Measurements from ENCODE around the gene TENM4. TPM values are rescaled to one million over a fixed set of nuclear protein-coding genes. Genes with fewer than 3 reads are reported as not detected.

The TENM4 gene
- total RNA-seq, 1 donor from 2014 or later: 11.9 TPM

DNA sequence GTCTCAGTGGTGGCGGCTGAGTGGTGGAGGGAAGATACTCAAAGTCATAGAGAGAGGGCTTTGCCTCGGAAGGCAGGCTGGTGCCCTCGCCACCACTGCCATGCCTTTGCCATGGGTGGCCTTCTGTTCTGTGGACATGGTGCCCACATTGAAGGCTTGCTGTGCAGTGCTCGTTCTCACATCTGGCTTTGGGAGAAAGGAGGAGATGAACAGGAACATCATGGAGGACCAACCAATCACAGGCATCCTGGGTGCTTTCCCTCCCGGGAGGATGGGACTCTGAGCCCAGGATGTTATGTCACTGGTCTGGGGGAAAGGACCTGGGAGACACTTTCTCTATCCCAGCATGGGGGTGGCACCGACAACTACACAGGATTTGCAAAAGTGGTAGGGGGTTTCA lies 783.8 kb downstream of the TENM4 start:
- TF ChIP-seq, protein P1, sequence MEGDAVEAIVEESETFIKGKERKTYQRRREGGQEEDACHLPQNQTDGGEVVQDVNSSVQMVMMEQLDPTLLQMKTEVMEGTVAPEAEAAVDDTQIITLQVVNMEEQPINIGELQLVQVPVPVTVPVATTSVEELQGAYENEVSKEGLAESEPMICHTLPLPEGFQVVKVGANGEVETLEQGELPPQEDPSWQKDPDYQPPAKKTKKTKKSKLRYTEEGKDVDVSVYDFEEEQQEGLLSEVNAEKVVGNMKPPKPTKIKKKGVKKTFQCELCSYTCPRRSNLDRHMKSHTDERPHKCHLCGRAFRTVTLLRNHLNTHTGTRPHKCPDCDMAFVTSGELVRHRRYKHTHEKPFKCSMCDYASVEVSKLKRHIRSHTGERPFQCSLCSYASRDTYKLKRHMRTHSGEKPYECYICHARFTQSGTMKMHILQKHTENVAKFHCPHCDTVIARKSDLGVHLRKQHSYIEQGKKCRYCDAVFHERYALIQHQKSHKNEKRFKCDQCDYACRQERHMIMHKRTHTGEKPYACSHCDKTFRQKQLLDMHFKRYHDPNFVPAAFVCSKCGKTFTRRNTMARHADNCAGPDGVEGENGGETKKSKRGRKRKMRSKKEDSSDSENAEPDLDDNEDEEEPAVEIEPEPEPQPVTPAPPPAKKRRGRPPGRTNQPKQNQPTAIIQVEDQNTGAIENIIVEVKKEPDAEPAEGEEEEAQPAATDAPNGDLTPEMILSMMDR (IDR thresholded peaks at IDR 0.05): no peak
- H3K4me3 ChIP-seq: no peak overlapping the region
- no peaks in the 10 kb centered on the region for H3K9me3 ChIP-seq
- H3K4me1 ChIP-seq: no peaks in the 10 kb centered on the region
- no peaks in the 10 kb centered on the region for H3K27me3 ChIP-seq
- intact Hi-C loops (cut with DNase I): no loop called here
- H3K36me3 ChIP-seq: peaks cover 0 to 5% of the 10 kb centered on the region in 2 donors
- no peak overlapping the region for H3K27ac ChIP-seq
- peak in 1 of 2 donors; percentile 41 for DNase-seq (ENCODE audit: low spot score in 2 of 2)

DNA sequence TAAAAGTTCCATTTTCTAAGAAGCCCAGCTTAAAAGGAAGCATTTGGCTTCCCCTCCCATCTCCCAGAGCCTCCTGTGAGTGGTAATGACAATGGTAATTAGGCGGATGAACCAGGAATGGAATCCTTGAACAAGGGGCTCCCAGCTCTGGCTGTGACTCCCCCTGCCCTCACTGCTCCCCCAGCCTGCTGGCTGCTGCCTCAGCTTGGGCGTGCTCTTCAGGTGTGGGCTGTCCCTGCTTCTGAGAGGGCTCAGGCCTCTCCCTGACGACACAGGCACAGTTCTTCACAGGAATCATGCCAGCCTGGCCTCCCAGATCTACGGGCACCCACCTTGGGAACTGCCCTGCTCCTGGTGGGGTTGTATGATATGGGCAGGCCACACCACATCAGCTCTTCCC lies 784.5 kb downstream of the TENM4 start:
- no peak for DNase-seq (ENCODE audit: low spot score in 2 of 2)
- intact Hi-C loops (cut with DNase I): no loop called here
- Histone ChIP-seq H3K27ac (no peak overlapping the region), H3K27me3 (no peaks in the 10 kb centered on the region), H3K4me1 (no peaks in the 10 kb centered on the region), H3K9me3 (no peaks in the 10 kb centered on the region), H3K4me3 (no peak overlapping the region), H3K36me3 (peaks cover 0 to 3% of the 10 kb centered on the region in 2 donors)
- TF ChIP-seq, protein P1 (IDR thresholded peaks at IDR 0.05): no peak

DNA sequence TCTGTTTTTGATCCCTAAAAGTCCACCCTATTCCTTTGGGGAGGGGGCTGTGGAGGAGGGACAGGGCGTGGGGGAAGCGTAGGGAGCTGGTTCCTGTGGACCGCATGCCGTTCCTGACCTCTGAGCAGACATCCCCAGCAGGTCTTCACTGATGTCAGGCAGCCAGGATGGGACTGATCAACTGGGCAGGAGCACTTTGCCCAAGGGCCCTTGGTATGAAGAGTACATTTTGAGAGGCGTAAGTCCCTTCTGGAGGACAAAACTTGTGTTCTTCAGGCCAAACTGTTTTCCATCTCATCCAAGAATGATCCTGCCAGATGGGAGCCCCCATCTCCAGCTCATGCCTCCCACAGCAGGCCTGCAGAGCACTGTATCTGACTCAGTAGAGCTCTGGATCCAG lies 785.3 kb downstream of the TENM4 start:
- intact Hi-C loops (cut with DNase I): no loop called here
- H3K9me3 ChIP-seq: no peaks in the 10 kb centered on the region
- TF ChIP-seq, protein P1 (IDR thresholded peaks at IDR 0.05): no peak
- no peak overlapping the region for H3K4me3 ChIP-seq
- no peaks in the 10 kb centered on the region for H3K36me3 ChIP-seq
- DNase-seq (ENCODE audit: low spot score in 2 of 2): no peak
- no peak overlapping the region for H3K27ac ChIP-seq
- H3K27me3 ChIP-seq: no peaks in the 10 kb centered on the region
- no peaks in the 10 kb centered on the region for H3K4me1 ChIP-seq

DNA sequence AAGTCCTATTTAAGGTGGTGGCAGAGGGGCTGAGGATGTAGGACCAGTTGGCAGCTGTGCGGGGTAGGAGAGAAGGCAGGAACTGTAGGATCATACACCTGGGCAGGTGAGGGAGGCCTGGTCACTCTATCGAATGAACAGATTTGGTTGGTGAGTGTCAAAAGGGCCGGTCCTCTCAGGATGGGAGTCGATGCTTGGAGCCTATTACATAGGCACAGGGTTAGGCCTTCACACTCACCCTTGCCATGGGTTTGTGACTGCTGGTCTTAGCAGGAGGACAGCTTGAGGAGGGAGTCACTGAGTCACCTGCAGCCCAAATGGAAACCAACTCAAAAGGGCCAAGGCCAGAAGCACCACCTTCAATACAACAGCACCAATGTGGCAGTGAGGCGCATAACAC lies 786.0 kb downstream of the TENM4 start:
- no peaks in the 10 kb centered on the region for H3K36me3 ChIP-seq
- no peak overlapping the region for H3K4me3 ChIP-seq
- intact Hi-C loops (cut with DNase I): no loop called here
- TF ChIP-seq, protein P1 (IDR thresholded peaks at IDR 0.05): no peak
- no peaks in the 10 kb centered on the region for H3K27me3 ChIP-seq
- H3K9me3 ChIP-seq: no peaks in the 10 kb centered on the region
- no peaks in the 10 kb centered on the region for H3K4me1 ChIP-seq
- no peak for DNase-seq (ENCODE audit: low spot score in 2 of 2)
- H3K27ac ChIP-seq: no peak overlapping the region

DNA sequence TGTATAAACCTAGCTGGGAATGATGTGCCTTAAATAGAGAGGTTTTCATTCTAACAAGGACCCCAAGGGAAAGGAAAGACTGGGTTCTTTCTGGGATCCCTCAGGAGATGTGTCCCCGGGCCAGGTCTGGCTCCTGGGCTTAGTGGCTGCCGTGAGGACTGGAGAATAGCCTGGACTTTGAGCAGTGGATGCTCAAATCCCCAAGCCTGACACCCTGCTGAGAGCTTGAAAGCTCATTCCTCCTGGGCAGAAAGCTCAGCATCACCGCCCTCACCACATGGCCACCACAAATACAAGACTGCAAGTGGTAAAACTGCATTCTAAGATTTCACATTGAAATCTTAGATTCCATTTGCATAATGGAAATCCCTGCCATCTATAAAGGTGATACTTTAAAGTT lies 786.8 kb downstream of the TENM4 start:
- Histone ChIP-seq H3K9me3 (no peaks in the 10 kb centered on the region), H3K4me1 (no peaks in the 10 kb centered on the region), H3K4me3 (no peak overlapping the region), H3K27ac (no peak overlapping the region), H3K36me3 (no peaks in the 10 kb centered on the region), H3K27me3 (no peaks in the 10 kb centered on the region)
- DNase-seq (ENCODE audit: low spot score in 2 of 2): no peak
- intact Hi-C loops (cut with DNase I): no loop called here
- TF ChIP-seq, protein P1 (IDR thresholded peaks at IDR 0.05): no peak

DNA sequence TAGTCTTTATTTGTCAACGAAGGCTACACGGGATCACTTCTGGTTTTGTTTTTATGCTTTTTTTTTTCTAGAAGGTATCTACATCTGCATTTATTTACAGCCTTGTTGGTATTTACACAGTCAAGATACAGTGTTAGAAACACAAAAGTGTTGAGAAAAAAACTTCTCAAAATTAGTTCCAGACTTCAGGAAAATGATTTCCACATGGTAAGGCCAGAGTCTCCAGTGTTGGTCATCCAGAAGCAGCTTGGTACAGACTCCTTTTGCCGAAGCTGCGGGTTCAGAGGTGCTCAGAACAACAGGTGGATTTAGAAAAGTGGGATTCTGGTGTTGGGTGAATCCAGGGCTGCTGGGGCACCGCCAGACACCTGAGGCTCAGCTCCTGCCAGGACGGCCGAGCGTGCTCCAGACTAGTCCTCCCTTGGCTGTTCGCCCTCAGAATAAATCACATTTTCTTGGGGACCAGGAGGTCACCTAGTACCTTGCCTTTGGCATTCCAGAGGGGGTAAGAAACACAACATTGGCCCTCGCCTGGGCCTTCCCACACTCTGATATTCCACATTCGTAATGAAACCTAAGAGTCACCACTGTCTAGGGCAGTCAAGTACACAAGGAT lies 787.4 kb downstream of the TENM4 start:
- Histone ChIP-seq H3K4me3 (no peak overlapping the region), H3K9me3 (no peaks in the 10 kb centered on the region), H3K4me1 (no peaks in the 10 kb centered on the region), H3K27me3 (no peaks in the 10 kb centered on the region), H3K36me3 (no peaks in the 10 kb centered on the region), H3K27ac (no peak overlapping the region)
- DNase-seq (ENCODE audit: low spot score in 2 of 2): no peak
- TF ChIP-seq, protein P1 (IDR thresholded peaks at IDR 0.05): no peak
- intact Hi-C loops (cut with DNase I): no loop called here
